HG02571 (cell line): Measurements from ENCODE around the gene DPM2.

ENCODE experiments used
- ATAC-seq: cut with Tn5 transposase; IDR thresholded peaks from one replicate; pipeline ENCODE4 v1.9.1; 2021; ENCODE audit warnings: mild to moderate bottlenecking, moderate library complexity; ENCODE audit not compliant: unreplicated experiment

DPM2 gene

DNA sequence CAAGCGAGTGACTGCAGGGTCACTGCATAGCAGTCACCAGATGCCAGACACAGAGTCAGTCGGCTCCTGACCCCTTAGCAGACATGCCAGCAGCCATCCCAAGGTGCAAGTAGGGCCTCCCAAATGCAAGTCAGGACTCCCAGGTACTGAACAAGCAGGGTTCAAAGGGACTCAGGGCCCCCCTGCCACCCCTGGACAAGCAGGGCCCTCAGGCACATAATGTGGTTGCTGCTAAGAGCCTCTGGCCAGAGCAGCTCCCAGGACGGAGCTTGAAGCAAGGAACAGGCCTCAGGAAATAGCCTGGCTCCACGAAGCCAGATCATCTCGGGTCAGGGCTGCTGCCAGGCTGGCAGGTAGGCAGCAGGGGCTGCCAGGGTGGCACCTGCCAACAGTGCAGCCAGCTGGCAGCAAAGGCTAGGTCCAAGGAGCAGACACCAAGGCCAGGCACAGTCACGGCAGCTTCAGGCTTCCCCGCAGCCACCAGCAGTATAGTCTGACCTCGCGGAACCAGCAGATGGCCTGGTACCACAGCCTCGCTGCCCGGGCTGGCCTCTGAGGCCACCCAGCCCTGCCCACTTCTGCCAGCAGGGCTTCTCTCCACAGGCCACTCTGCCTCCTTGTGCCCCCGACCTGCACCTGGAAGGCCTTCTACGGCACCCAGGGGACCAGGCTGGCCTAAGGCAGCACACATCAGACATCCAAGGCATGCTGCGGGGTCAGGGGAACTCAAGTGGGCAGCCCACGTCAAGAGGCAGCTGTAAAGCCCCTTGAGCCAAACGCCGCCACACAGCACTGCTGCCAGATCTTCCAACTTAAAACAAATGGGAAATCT, 35.7 kb upstream of the DPM2 start:
- ATAC-seq, result no peak

GRCh38 chr9:127972236-127972871, 34.7 kb upstream of the DPM2 start:
- ATAC-seq, result no peak

- no peak for ATAC-seq
Observed at GRCh38 chr9:127971357-127972235, 33.9 kb upstream of the DPM2 start.

DNA sequence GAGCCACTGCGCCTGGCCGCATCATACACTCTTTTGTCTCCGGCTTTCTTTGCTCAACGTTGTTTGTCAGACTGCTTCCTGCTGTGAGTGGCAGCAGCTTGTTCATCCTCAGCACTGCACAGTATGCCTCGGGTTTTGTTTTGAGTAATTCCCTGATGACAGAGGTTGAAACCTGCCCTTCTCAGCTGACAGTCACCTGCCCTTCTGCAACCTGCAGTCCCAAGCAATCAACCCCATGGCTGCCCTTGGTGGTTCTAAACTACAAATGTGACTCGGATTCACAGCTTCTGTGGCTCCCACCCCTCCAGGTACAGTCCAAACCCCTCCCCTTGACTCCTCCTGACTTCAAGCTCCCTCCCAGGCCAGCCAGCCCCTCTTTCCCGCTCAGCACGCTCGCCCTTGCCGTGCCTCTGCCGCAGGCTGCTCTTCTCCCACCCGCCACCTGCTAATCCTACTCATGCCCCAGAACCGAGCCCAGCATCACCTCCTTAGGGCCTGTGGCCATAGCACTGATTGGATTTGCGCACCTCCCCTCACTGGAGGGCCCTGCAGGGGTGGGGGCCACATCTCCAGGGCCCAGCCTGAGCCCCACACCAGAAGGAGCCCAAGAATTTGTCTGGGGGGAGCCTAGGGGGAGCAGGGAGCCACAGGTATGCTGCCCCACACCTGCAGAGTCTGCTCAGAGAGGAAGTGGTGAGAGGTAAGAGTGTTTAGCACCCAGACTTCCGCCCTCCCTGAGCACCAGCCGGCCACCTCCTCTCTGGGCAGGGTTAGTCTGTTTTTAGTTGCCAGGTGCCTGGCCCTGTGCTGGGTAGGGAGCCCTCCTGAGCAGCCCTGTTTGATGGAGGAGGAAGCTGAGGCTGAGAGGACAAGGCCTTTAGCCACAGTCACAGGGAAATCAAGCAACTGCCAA, 33.0 kb upstream of the DPM2 start:
- ATAC-seq, result peak; percentile 75

DNA sequence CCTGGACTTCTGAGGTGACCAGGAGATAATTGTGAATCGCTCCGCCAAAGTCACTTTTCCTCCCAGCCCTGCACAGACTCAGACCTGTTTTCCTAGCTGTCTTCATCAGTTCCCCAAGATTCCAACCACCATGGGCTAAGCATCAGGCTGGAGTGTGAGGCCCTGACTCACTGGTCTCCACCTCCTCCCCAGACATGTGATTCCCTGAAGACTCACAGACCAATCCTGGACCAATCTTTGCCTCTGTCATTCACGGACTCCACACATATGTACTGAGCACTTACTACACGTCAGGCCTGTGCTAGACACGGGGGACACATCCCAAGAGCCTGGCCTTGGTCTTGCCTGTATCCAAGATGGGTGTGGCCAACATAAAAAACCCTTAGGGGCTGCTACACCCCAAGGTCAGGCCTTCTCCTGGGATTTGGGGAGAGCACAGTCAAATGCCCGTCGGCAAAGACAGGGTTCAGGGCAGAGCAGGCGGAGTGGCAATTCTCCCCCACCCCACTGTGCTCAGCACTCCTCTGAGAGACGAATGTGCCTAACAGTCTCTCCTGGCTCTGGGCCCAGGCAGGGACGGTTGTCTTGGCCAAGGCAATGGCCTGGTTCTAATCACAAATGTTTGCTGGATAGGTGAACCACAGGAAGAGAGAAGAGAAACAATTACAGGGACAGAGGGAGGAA, 31.2 kb upstream of the DPM2 start:
- no peak for ATAC-seq

GRCh38 chr9:127968042-127968441, 30.4 kb upstream of the DPM2 start:
- ATAC-seq, result no peak

DNA sequence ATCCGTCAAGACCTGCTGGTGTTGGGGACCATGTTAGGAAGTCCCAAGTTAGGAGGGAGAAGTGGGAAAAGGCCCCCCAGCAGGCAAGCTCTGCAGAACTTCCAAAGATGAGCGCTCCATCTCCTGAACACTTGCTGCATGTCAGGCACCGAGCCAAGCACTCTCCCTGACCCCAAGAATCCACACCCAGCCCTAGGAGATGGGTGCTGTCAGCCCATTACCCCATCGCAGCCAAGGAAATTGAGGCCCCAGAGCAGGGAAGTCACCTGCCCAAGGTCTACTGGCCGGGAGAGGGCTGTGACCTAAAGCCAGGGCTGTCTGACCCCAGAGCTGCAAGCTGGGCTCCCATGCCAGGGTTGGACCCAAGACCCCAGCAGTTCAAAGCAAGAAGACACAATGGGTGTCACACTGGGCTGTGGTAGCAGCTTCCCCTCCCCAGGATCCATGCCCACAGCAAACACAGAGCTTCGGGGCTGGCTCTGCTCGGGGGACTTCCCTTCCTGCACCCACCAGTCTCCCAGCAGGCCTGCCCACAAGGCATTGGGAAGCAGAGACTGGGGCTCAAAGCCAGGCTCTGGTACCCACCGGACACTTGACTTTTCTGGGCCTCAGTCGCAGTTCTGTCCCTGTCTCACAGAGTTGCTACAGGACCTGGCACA, 29.6 kb upstream of the DPM2 start:
- no peak for ATAC-seq

DNA sequence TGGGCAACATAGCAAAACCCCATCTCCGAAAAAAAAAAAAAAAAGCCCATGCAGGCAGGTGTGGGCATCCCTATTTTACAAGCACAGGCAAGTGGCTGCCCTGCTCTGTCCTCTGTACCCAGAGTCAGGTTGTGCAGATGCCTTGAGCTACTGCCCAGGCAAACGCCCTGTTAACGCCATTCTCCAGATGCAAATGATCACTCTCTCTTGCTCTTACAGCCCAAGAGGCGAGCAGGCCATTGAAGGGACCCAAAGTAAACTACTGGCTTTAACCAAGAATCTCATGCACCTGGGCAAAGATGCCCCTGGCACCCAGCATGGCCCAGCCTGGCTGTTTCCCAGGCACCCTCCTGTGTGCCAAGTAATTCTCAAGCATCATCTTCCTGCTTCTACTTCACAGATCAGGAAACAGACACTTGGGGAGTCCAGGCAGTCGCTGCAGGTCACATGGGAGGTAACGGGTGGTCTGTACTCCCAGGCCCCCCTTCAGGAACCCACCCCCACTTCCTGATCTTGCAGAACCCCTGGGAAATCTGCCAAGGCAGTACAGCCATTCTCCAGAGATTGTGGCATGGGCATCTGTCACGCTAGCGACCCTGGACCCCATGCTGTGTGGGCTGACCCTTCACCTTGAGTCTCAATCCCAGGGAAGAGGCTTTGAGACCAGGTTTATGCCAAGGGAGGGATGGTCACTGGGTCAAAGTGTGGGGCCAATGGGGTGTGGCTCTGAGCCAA, 28.9 kb upstream of the DPM2 start:
- ATAC-seq, result no peak

- ATAC-seq, result no peak
Observed at GRCh38 chr9:127965953-127966352, 28.3 kb upstream of the DPM2 start.

GRCh38 chr9:127963359-127964064, 25.9 kb upstream of the DPM2 start:
- ATAC-seq, result no peak

- ATAC-seq, result no peak
Observed at GRCh38 chr9:127963041-127963358, 25.3 kb upstream of the DPM2 start.

GRCh38 chr9:127962278-127962677, 24.6 kb upstream of the DPM2 start:
- no peak for ATAC-seq

GRCh38 chr9:127961613-127962155, 24.0 kb upstream of the DPM2 start:
- ATAC-seq, result no peak

DNA sequence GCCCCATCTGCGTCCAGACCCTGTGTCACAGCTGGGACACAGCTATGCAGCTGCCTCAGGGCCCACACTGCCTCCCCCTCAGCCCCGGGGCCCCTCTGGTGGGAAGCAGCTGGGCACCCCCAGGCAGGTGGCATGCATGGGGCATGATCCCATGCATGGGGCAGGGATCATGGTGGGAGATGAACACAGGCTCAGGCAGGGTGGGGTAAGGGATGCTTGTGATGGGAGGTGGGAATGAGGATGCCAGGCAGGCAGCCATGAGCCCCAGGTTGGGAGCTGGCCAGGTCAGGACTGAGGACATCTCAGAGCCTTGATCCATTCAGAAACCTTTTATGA, 23.5 kb upstream of the DPM2 start:
- ATAC-seq, result no peak

GRCh38 chr9:127960410-127961154, 22.9 kb upstream of the DPM2 start:
- no peak for ATAC-seq

GRCh38 chr9:127959841-127960409, 22.3 kb upstream of the DPM2 start:
- ATAC-seq, result no peak

DNA sequence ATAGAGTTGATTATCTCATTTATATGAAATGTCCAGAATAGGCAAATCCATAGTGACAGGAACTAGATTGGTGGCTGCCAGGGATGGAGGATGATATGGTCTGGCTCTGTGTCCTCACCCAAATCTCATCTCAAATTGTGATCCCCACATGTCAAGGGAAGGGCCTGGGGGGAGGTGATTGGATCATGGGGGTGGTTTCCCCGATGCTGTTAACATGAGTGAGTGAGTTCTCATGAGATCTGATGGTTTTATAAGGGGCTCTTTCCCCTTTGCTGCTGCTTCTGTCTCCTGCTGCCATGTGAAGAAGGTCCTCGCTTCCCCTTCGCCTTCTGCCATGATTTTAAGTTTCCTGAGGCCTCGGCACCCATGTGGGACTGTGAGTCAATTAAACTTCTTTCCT, 21.7 kb upstream of the DPM2 start:
- no peak for ATAC-seq
